Panc1 (cell line): ENCODE results near the gene CHMP4A. TPM values are rescaled to one million over a fixed set of nuclear protein-coding genes. Genes with fewer than 3 reads are reported as not detected.

ENCODE experiments used
- ATAC-seq: fragments of 200-7000 bp; cut with Tn5 transposase; 2 replicates; pipeline ENCODE4 v1.9.1; 2020; ENCODE audit warnings: mild to moderate bottlenecking, moderate library complexity
- BruUV-seq: library from RNA; stranded (reverse); fragments of 400-500 nt; replicated peaks from 2 replicates; lab custom pipeline; 2021; lab: Mats Ljungman, UMichigan
- CTCF ChIA-PET: fragments of 300-600 bp; sonication (Branson Sonifier 250); formaldehyde crosslinking; loops from one replicate; lab custom pipeline; 2022; ENCODE audit warnings: antibody characterized with exemption; lab: Charles Lee
- POLR2A ChIA-PET: fragments of 300-600 bp; sonication (Branson Sonifier 250); formaldehyde crosslinking; loops from one replicate; lab custom pipeline; 2022; ENCODE audit warnings: antibody characterized with exemption; lab: Charles Lee
- DNase-seq: peaks from one replicate; pipeline ENCODE4 v3.0.0-alpha.2; 2010; ENCODE audit warnings: low read depth, low spot score
- H3K27ac ChIP-seq: 2 replicates; pipeline ENCODE4 v1.5.1; 2011; ENCODE audit warnings: mild to moderate bottlenecking, low read length, inconsistent platforms
- H3K27me3 ChIP-seq: fragments of 200-500 bp; sonication (Bioruptor generic); 2 replicates; pipeline ENCODE4 v1.6.0; 2014; ENCODE audit warnings: low read length, inconsistent platforms; ENCODE audit not compliant: control insufficient read depth, insufficient read depth
- H3K36me3 ChIP-seq: fragments of 200-500 bp; sonication (Bioruptor generic); 2 replicates; pipeline ENCODE4 v1.5.1; 2014; ENCODE audit warnings: inconsistent platforms, mild to moderate bottlenecking, low read length, moderate library complexity; ENCODE audit not compliant: control insufficient read depth, insufficient read depth
- H3K4me1 ChIP-seq: 2 replicates; pipeline ENCODE4 v1.5.1; 2011; ENCODE audit warnings: inconsistent platforms, mild to moderate bottlenecking, low read length, moderate library complexity; ENCODE audit not compliant: control insufficient read depth, insufficient read depth
- H3K4me3 ChIP-seq, 2 experiments: 2 replicates each; pipeline ENCODE4 v1.5.1; 2011 to 2012; ENCODE audit warnings: low read depth in 2 of 2, low read length in 2 of 2, mild to moderate bottlenecking in 2 of 2, inconsistent platforms in 1 of 2, moderate library complexity in 1 of 2
- H3K9me3 ChIP-seq: fragments of 200-500 bp; sonication (Bioruptor generic); 2 replicates; pipeline ENCODE4 v1.5.1; 2014; ENCODE audit warnings: low read depth, mild to moderate bottlenecking, inconsistent platforms, low read length, moderate library complexity; ENCODE audit not compliant: control insufficient read depth, insufficient read depth
- CTCF ChIP-seq: fragments of 450-650 bp; IDR thresholded peaks from 2 replicates; pipeline ENCODE4 v1.5.1; 2017; ENCODE audit warnings: mild to moderate bottlenecking
- POLR2AphosphoS5 ChIP-seq: IDR thresholded peaks from 2 replicates; pipeline ENCODE4 v1.6.1; 2012; ENCODE audit warnings: mild to moderate bottlenecking, low read depth, low read length, moderate library complexity
- REST ChIP-seq, 2 experiments: IDR thresholded peaks; 2 replicates each; pipeline ENCODE4 v1.6.1; 2011 to 2012; ENCODE audit warnings: low read depth in 2 of 2, control low read depth in 1 of 2, low read length in 1 of 2, mild to moderate bottlenecking in 1 of 2, moderate library complexity in 1 of 2; ENCODE audit not compliant: insufficient read depth in 1 of 2
- SIN3A ChIP-seq: IDR thresholded peaks from 2 replicates; pipeline ENCODE4 v1.6.1; 2012; ENCODE audit warnings: low read depth, mild to moderate bottlenecking, low read length, moderate library complexity, borderline replicate concordance; ENCODE audit not compliant: insufficient read depth
- TCF7L2 ChIP-seq: IDR thresholded peaks from 2 replicates; pipeline ENCODE4 v1.6.1; 2011; ENCODE audit warnings: mild to moderate bottlenecking, low read depth, low read length, inconsistent platforms
- in situ Hi-C: cut with HindIII; loops from 2 replicates; pipeline ENCODE4 v1.10.0; 2016; ENCODE audit warnings: low sequenced_read_pairs, low pct_unique_long_range_greater_than_20kb
- intact Hi-C: fragments of 100-400 bp; cut with micrococcal nuclease; formaldehyde crosslinking; loops from one replicate; pipeline ENCODE4 v1.10.0; 2022; ENCODE audit not compliant: unreplicated experiment
- total RNA-seq: library from RNA; stranded (reverse); gene quantifications from one replicate; pipeline ENCODE4 v1.2.1, GENCODE V29; 2021; ENCODE audit not compliant: unreplicated experiment

The CHMP4A gene
- total RNA-seq, 1 experiment from 2014 or later: 42.4 TPM

- no peak overlapping the region for H3K4me3 ChIP-seq
- ATAC-seq: no peak
- intact Hi-C loops (no loop called here), in situ Hi-C loops (no loop called here)
- peaks cover 4% of the 10 kb centered on the region for H3K4me1 ChIP-seq
- TF ChIP-seq REST (IDR thresholded peaks at IDR 0.05; ENCODE audit: insufficient read depth in 1 of 2, low read depth in 2 of 2, low read length in 1 of 2) (no peak), CTCF (no peak), POLR2AphosphoS5 (no peak), TCF7L2 (no peak), SIN3A (no peak)
- no TSS peak for BruUV-seq
- ChIA-PET POLR2A (no interaction called here), CTCF (no interaction called here)
- no peaks in the 10 kb centered on the region for H3K27me3 ChIP-seq
- H3K9me3 ChIP-seq: no peaks in the 10 kb centered on the region
- DNase-seq: no peak
- no peak overlapping the region for H3K27ac ChIP-seq
- no peaks in the 10 kb centered on the region; the same call in none of the 2 replicates for H3K36me3 ChIP-seq
Observed at GRCh38 chr14:24165785-24166184, 47.5 kb downstream of the CHMP4A start.

GRCh38 chr14:24164518-24164991 is 48.7 kb downstream of the CHMP4A start:
- in situ Hi-C loops: no loop called here
- no peak overlapping the region for H3K27ac ChIP-seq
- H3K36me3 ChIP-seq: no peaks in the 10 kb centered on the region; the same call in none of the 2 replicates
- no peak for ATAC-seq
- H3K9me3 ChIP-seq: no peaks in the 10 kb centered on the region
- H3K4me1 ChIP-seq: peaks cover 4% of the 10 kb centered on the region
- H3K27me3 ChIP-seq: no peaks in the 10 kb centered on the region
- no TSS peak for BruUV-seq
- ChIA-PET POLR2A (no interaction called here), CTCF (no interaction called here)
- intact Hi-C loops: no loop called here
- H3K4me3 ChIP-seq: no peak overlapping the region
- TF ChIP-seq CTCF: no peak
- TF ChIP-seq SIN3A: no peak
- no peak for TF ChIP-seq TCF7L2
- no peak for TF ChIP-seq REST (IDR thresholded peaks at IDR 0.05; ENCODE audit: insufficient read depth in 1 of 2, low read depth in 2 of 2, low read length in 1 of 2)
- TF ChIP-seq POLR2AphosphoS5: no peak
- DNase-seq: no peak
